Fibroblast of villous mesenchyme (primary cell): ENCODE data around the gene RAB7B. TPM values are rescaled to one million over a fixed set of nuclear protein-coding genes. Genes with fewer than 3 reads are reported as not detected.

Source experiments
- DNase-seq: peaks from one replicate; pipeline ENCODE4 v3.0.0-alpha.2; 2010; ENCODE audit warnings: low read depth
- H3K4me3 ChIP-seq: 2 replicates; pipeline ENCODE4 v1.5.1; 2011; ENCODE audit warnings: low read depth, mild to moderate bottlenecking, low read length
- CTCF ChIP-seq: IDR thresholded peaks from 2 replicates; pipeline ENCODE4 v1.5.1; 2012; ENCODE audit warnings: low read depth, mild to moderate bottlenecking, low read length; ENCODE audit not compliant: insufficient read depth
- total RNA-seq: library from RNA; depleted of rRNA; stranded (reverse); fragments of >200 nt; gene quantifications from 2 replicates; pipeline ENCODE4 v1.2.3, GENCODE V29; 2012

The RAB7B gene
- total RNA-seq, 1 donor = 5.2 TPM

DNA sequence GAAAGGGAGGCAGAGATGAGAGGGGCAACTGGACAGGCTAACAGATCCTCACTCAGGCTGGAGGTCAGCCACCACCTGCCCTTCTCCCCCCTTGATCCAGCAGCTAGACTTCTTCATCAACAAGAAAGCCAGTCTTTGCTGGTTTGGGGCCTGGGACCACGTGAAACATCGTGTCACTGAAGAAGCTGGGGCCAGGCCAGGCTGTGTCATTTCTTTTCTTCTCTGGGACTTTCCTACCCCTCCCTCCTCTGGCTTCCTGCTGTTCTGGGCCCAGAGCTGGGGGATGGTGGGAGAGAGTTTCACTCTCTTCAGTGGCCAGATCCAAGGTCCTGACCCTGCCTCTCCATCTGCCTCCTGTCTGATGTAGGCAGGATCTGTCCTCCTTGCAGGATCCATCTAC lies 41.8 kb downstream of the RAB7B start:
- DNase-seq = no peak
- no peak overlapping the region for H3K4me3 ChIP-seq
- no peak for TF ChIP-seq CTCF

DNA sequence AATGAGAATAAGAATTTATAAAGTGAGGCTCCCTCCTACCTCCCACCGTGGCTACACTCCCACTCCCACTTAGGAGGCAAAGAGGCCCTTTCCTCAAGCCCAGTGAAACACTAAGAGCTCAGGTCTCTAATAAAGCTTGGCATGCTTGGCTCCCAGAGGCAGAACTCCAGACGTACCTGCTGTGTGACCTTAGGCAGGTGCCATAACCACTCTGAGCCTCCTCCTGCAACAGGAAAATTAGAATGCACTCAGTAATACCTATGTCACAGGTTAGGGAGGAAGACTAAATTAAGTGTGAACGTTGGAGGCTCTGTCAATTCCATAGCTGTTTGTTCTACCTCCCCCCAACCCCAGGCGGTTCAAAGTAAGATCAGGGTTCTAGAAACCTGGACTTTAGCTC lies 43.4 kb downstream of the RAB7B start:
- H3K4me3 ChIP-seq = no peak overlapping the region
- no peak for DNase-seq
- TF ChIP-seq CTCF = no peak

GRCh38 chr1:205955499-205955898 lies 47.7 kb downstream of the RAB7B start:
- no peak overlapping the region for H3K4me3 ChIP-seq
- no peak for TF ChIP-seq CTCF
- no peak for DNase-seq

DNA sequence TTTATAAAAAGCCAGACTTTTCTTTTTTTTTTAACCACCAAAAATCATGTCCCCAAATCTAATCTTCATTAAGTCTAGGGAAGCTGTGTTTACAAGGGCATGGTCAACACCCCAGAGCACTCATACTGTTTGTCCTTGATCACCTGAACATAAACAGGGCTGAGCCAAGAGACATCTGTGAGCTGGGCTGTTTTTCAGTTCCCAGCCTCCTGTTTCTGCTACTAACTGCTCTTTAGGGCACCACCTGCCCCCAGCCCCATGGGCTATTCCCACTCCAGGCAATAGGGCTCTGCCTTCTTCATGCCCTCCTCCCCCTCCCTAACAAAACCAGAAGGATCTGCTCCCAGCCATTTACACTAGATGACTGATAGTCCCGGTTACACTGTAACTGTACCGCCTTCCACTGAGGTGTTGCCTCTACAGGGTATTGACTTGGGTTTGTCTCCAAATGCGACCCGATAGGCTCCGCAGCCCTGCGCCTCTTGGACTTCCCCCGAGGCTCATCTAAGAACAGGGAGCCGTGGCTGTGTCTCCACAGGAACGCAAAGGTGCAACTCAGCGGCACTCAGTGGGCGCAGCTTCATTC lies 48.3 kb downstream of the RAB7B start:
- TF ChIP-seq CTCF = no peak
- no peak overlapping the region for H3K4me3 ChIP-seq
- DNase-seq = no peak

DNA sequence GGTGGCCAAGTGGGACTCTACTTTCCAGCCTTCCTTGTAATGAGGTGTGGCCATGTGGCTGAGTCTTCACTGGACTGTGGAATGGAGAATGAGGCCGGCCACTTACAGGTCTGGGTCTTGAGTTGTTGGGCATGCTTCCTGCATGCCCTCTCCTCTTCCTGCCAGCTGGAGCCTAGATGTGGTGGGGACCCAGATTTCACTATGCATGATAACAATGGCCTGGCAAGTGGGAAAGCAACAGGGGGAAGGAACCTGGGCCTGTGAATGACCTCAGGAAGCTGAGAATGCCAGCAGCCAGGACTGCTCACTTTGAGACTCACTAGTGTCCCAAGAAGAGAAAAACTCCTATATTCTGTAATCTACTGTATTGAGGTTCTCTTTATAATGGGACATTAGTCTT lies 51.4 kb downstream of the RAB7B start:
- TF ChIP-seq CTCF = no peak
- no peak for DNase-seq
- H3K4me3 ChIP-seq = no peak overlapping the region

DNA sequence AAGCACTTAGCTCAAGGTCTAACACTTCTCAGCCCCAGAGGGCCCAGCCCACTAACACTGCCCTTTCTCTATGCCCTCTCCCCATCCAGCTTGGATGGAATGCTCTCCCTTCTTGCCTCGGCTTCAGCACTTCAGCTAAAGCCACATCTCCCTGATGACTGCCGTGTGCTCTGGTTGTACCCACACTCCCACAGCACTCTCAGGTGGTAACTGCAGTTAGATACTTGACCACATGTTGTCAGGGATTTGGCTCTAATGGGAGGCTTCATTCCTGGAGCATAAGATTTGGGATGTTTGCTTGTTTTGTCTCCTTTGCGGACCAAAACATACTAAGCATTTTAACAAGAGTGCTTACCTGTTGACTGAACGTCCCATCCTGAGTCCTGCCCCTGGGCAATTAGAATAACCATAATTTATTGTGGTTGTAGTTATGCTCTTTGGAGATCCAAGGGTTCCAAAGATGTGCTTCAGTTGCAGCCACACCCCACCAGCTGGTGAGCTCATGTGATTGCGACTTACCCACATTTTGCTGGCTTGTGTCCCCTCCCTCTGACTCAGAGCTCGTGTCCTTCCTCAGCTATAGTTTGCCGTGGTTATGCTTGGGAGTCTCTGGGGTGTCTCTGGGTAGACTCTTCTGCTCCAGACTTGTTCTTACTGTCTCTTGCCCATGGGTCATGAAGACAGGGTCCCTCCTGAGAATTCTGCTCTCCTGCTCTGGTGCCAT lies 52.2 kb downstream of the RAB7B start:
- DNase-seq = no peak
- TF ChIP-seq CTCF = no peak
- H3K4me3 ChIP-seq = no peak overlapping the region
